DMS79 treated with DMSO at 0.1 percent for 48 hours (cell line): Measurements from ENCODE around the gene EOLA1.
"Not testable (repeated sequence)": the region's sequence is repeated elsewhere in the genome, so short reads cannot be mapped to it uniquely, and the experiment has no call there.

Source experiments
- DNase-seq: peaks from one replicate; lab custom pipeline; 2025; lab: John Stamatoyannopoulos, UW

EOLA1 gene

GRCh38 chrX:149545545-149546543 lies 5.0 kb downstream of the EOLA1 start:
- not testable (repeated sequence) for DNase-seq

GRCh38 chrX:149546962-149547361 lies 6.2 kb downstream of the EOLA1 start:
- DNase-seq: not testable (repeated sequence)

- not testable (repeated sequence) for DNase-seq
Observed at GRCh38 chrX:149547782-149548181, 7.0 kb downstream of the EOLA1 start.

GRCh38 chrX:149549701-149550100 lies 8.9 kb downstream of the EOLA1 start, which contains the start of gene HSFX3:
Gene HSFX3, minus strand, starts transcription at chrX:149549924. Its CDS starts 72 bp downstream, at chrX:149549852.
- not testable (repeated sequence) for DNase-seq

GRCh38 chrX:149550454-149550853 lies 9.6 kb downstream of the EOLA1 start:
- DNase-seq: not testable (repeated sequence)

GRCh38 chrX:149551245-149551938 lies 10.6 kb downstream of the EOLA1 start:
- not testable (repeated sequence) for DNase-seq

GRCh38 chrX:149551939-149552248 lies 11.1 kb downstream of the EOLA1 start:
- not testable (repeated sequence) for DNase-seq

GRCh38 chrX:149555251-149555650 lies 14.4 kb downstream of the EOLA1 start:
- not testable (repeated sequence) for DNase-seq

GRCh38 chrX:149563359-149563758 lies 22.5 kb downstream of the EOLA1 start:
- DNase-seq: no peak

GRCh38 chrX:149567621-149568417 lies 27.0 kb downstream of the EOLA1 start:
- no peak for DNase-seq

GRCh38 chrX:149568701-149569296 lies 28.0 kb downstream of the EOLA1 start:
- DNase-seq: peak; percentile 37

- DNase-seq: no peak
Observed at GRCh38 chrX:149569770-149570169, 29.0 kb downstream of the EOLA1 start.

GRCh38 chrX:149570668-149571067 lies 29.9 kb downstream of the EOLA1 start:
- peak; percentile 24 for DNase-seq

GRCh38 chrX:149571770-149572169 lies 31.0 kb downstream of the EOLA1 start:
- no peak for DNase-seq

GRCh38 chrX:149572743-149573142 lies 31.9 kb downstream of the EOLA1 start:
- no peak for DNase-seq

- not testable (repeated sequence) for DNase-seq
Observed at GRCh38 chrX:149573456-149573855, 32.6 kb downstream of the EOLA1 start.

- DNase-seq: not testable (repeated sequence)
Observed at GRCh38 chrX:149585631-149586030, 44.8 kb downstream of the EOLA1 start.

- not testable (repeated sequence) for DNase-seq
Observed at GRCh38 chrX:149587359-149587758, 46.5 kb downstream of the EOLA1 start, which contains the start of gene MAGEA9B. Gene MAGEA9B, minus strand, starts transcription at chrX:149587459. Its CDS starts 4,280 bp downstream, at chrX:149583179.

- not testable (repeated sequence) for DNase-seq
Observed at GRCh38 chrX:149590993-149591392, 50.2 kb downstream of the EOLA1 start.

GRCh38 chrX:149595214-149595613 lies 54.4 kb downstream of the EOLA1 start, which contains the start of gene HSFX2:
Gene HSFX2, minus strand, starts transcription at chrX:149595314. Its CDS starts 614 bp downstream, at chrX:149594700.
- not testable (repeated sequence) for DNase-seq

GRCh38 chrX:149595943-149596342 lies 55.1 kb downstream of the EOLA1 start:
- DNase-seq: not testable (repeated sequence)
